ENCODE measurements around the gene SDCBP2.

SDCBP2 gene, protein sequence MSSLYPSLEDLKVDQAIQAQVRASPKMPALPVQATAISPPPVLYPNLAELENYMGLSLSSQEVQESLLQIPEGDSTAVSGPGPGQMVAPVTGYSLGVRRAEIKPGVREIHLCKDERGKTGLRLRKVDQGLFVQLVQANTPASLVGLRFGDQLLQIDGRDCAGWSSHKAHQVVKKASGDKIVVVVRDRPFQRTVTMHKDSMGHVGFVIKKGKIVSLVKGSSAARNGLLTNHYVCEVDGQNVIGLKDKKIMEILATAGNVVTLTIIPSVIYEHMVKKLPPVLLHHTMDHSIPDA

DNA sequence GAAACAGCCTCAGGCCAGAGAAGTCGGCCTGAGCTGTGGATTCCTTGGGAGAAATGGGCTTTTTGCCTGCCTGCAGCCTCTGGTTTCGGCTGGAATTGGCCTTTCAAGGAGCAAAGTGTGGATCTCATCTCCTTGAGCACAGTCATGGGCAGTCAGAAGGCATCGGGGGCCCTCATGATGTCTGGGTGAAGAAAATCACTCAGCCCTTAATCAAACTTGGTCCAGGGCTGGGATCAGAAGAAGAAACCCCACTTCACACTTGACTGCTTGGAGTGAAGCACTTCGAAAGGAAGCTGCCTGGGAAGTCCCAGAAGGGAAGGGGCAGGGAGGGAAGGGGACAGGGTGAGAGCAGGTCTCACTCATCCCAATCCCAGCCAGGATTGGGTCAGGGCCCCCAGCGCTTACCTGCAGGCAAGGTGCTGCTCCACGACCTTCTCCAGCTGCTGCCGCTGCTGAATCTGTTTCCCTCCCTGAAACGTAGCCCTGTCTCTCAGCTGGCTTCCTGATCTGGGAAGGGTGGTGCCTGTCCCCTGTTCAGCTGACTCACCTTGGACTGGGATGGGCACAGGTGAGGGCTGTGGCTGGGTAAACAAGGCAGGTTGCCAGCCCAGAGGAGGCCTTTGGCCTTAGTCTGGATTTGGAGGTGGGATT is at the start of gene SDCBP2:
Gene SDCBP2, minus strand, starts transcription at position 460 of the 651 bp plus-strand sequence. CDS start 8,723 bp downstream, outside the sequence.
- Histone ChIP-seq H3K27ac (no peak within 1 kb of the TSS), H3K4me3 (ENCODE audit: low read depth, low read length) (no peak within 1 kb of the TSS), H3K27me3 (ENCODE audit: insufficient read depth, low read depth, severe bottlenecking) (no peaks in the 10 kb centered on the region), H3K36me3 (peaks cover 10% of the 10 kb centered on the region), H3K9me3 (ENCODE audit: severe bottlenecking) (no peaks in the 10 kb centered on the region)
- TF ChIP-seq, protein P1, sequence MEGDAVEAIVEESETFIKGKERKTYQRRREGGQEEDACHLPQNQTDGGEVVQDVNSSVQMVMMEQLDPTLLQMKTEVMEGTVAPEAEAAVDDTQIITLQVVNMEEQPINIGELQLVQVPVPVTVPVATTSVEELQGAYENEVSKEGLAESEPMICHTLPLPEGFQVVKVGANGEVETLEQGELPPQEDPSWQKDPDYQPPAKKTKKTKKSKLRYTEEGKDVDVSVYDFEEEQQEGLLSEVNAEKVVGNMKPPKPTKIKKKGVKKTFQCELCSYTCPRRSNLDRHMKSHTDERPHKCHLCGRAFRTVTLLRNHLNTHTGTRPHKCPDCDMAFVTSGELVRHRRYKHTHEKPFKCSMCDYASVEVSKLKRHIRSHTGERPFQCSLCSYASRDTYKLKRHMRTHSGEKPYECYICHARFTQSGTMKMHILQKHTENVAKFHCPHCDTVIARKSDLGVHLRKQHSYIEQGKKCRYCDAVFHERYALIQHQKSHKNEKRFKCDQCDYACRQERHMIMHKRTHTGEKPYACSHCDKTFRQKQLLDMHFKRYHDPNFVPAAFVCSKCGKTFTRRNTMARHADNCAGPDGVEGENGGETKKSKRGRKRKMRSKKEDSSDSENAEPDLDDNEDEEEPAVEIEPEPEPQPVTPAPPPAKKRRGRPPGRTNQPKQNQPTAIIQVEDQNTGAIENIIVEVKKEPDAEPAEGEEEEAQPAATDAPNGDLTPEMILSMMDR (IDR thresholded peaks at IDR 0.05; ENCODE audit: low read depth, low read length), result no peak
- no peak for DNase-seq

DNA sequence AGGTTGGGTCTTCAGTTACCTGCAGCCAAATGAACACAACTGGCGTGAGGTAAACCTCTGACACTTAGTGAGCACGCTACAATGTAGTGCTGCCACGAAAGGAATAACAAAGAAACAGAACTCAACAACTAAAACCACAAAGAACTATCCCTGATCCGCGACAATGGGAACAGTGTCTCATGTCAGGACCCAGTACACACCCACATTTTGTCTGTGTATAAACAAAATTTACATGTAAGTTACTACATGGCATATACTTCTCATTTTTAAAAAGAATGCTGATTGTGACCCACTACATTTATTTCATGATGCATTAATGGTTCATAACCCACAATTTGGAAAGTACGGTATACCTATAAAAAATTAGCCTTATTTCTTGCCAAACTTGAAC is 49.8 kb upstream of the SDCBP2 start:
- H3K27ac ChIP-seq, result no peak overlapping the region
- H3K4me3 ChIP-seq (ENCODE audit: low read depth, low read length), result no peak overlapping the region
- DNase-seq, result no peak
- TF ChIP-seq, protein P1 (IDR thresholded peaks at IDR 0.05; ENCODE audit: low read depth, low read length), result no peak
- no peaks in the 10 kb centered on the region for H3K9me3 ChIP-seq (ENCODE audit: severe bottlenecking)
- H3K27me3 ChIP-seq (ENCODE audit: insufficient read depth, low read depth, severe bottlenecking), result no peaks in the 10 kb centered on the region
- peaks cover 13% of the 10 kb centered on the region for H3K36me3 ChIP-seq

DNA sequence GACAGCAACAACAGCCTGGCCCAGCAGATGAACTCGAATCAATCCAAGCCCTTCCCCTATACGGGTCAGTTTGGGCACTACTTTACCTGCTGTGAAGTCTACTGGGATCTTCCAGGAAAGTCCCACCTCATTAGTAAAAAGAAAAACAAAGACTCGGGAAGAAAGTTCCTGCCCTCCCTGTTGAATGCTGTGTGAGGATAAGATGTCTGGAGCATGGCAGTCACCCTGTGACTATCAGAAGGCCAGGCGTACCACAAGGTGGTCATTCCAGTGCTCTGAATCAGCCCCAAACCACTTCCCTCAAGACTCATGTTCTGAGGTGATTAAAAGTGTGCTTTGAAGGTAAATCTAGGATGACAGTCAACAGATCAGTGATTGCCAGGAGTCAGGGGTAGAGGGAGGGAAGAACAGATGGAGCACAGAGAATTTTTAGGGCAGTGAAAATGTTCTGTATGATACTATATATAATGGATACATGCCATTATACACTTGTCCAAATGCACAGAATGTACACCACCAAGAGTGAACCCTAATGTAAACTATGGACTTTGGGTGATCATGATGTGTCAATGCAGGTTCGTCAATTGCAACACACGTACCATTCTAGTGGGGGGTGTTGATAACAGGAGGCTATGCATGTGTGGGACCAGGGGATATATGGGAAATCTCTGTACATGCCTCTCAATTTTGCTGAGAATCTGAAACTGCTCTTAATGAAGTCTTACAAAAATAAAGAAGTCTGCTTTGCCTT is 49.2 kb upstream of the SDCBP2 start:
- TF ChIP-seq, protein P1 (IDR thresholded peaks at IDR 0.05; ENCODE audit: low read depth, low read length), result no peak
- H3K36me3 ChIP-seq, result peaks cover 18% of the 10 kb centered on the region
- H3K9me3 ChIP-seq (ENCODE audit: severe bottlenecking), result no peaks in the 10 kb centered on the region
- no peak overlapping the region for H3K4me3 ChIP-seq (ENCODE audit: low read depth, low read length)
- H3K27me3 ChIP-seq (ENCODE audit: insufficient read depth, low read depth, severe bottlenecking), result no peaks in the 10 kb centered on the region
- DNase-seq, result no peak
- no peak overlapping the region for H3K27ac ChIP-seq

DNA sequence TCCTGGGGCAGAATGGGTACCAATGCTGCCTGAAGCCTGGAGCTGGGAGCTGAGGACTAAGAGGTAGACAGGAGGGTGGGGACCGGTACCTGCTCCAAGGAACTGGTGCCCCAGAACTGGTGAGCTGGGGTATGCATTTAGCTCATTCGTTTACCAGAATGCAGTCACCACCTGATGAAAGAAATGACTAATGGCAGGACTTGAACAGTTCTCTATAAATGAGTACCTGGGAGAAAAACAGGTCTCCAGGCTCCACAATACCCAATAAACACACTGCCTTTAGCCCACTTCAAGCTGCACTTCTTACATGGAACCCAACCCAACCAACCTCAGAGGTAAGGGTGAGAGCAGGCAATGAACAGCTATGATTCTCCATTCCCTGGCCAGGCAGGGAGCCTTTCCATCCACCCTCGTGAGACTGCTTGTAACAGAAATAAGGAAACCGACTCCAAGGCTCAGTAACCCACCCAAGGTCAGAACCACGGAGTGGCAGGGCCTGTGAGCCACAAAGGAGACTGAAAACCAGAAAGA is 48.5 kb upstream of the SDCBP2 start:
- TF ChIP-seq, protein P1 (IDR thresholded peaks at IDR 0.05; ENCODE audit: low read depth, low read length), result no peak
- H3K27me3 ChIP-seq (ENCODE audit: insufficient read depth, low read depth, severe bottlenecking), result no peaks in the 10 kb centered on the region
- no peaks in the 10 kb centered on the region for H3K9me3 ChIP-seq (ENCODE audit: severe bottlenecking)
- no peak overlapping the region for H3K4me3 ChIP-seq (ENCODE audit: low read depth, low read length)
- no peak overlapping the region for H3K27ac ChIP-seq
- H3K36me3 ChIP-seq, result peaks cover 19% of the 10 kb centered on the region
- DNase-seq, result no peak

DNA sequence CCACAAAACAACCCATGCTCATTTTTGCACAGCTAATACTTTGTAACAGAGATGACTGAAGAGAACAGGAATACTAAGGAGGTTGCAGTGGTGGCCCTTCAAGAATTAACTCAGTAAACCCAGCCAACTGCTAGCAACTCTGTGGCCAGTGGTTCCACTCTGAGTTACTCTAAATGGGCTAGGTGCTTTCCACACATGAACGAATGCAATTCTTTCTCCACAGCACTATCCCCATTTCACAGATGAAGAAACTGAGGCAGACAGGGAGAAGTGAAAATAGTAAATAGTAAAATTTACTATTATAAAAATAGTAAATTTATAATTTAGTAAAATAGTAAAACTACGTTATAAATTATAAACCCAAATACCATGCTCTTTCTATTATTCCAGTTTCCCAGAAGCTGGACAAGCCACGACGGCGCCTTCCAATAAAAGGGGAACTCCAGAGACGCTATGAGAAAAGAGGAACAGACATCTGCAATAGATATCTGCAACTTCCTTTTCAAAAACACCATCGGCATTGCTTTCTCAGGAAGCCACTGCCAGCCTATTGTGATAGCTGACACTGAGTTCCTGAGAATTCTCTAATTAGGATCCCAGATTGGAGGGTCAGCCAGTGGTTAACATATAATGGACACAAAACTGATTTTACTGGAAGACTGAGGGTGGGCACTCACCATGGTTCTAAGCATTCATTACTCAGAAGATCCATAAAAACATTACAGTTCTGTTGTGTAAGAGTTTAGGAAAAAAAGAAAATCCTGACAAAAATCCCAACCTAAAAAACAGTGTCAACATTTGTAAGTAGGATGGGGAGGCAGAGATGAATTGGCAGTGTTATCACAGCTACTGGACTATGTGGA is 47.7 kb upstream of the SDCBP2 start:
- no peaks in the 10 kb centered on the region for H3K27me3 ChIP-seq (ENCODE audit: insufficient read depth, low read depth, severe bottlenecking)
- no peak for DNase-seq
- no peak overlapping the region for H3K4me3 ChIP-seq (ENCODE audit: low read depth, low read length)
- no peaks in the 10 kb centered on the region for H3K9me3 ChIP-seq (ENCODE audit: severe bottlenecking)
- peaks cover 21% of the 10 kb centered on the region for H3K36me3 ChIP-seq
- TF ChIP-seq, protein P1 (IDR thresholded peaks at IDR 0.05; ENCODE audit: low read depth, low read length), result no peak
- no peak overlapping the region for H3K27ac ChIP-seq
